Measurements from ENCODE around the gene KCNJ1.

- TF ChIP-seq CTCF (IDR thresholded peaks at IDR 0.05) (no peak), EP300 (IDR thresholded peaks at IDR 0.05) (no peak), POLR2A (IDR thresholded peaks at IDR 0.05) (no peak)
Observed at GRCh38 chr11:128821556-128821955, 45.5 kb downstream of the KCNJ1 start.

Data from stomach (tissue), 4 donors.